K562 (cell line): ENCODE data around the gene ARV1. TPM values are rescaled to one million over a fixed set of nuclear protein-coding genes. Genes with fewer than 3 reads are reported as not detected.
A peak's percentile ranks its signal among the peaks of the same experiment; 100 is the strongest.

Experiments
- ATAC-seq: fragments of 200-7000 bp; cut with Tn5 transposase; 3 replicates; pipeline ENCODE4 v1.9.1; 2020; ENCODE audit warnings: moderate library complexity
- BruUV-seq: library from RNA; stranded (reverse); fragments of 400-500 nt; replicated peaks from 2 replicates; lab custom pipeline; 2021; lab: Mats Ljungman, UMichigan
- CTCF ChIA-PET: fragments of 300-600 bp; formaldehyde crosslinking; extraction: SDS; loops from one replicate; lab custom pipeline; 2021; ENCODE audit warnings: low intra/inter-chr PET ratio; lab: Yijun Ruan, JAX
- POLR2A ChIA-PET: fragments of 300-600, 350-650 bp; sonication (Branson Sonifier 250); formaldehyde crosslinking; extraction: SDS; loops from one replicate; lab custom pipeline; 2021; ENCODE audit warnings: antibody characterized with exemption, inconsistent platforms; lab: Yijun Ruan, JAX
- DNase-seq, 4 experiments: peaks; one replicate each; pipeline versions ENCODE4 v3.0.0 to v3.0.0-alpha.2; 2011 to 2018; ENCODE audit warnings: low spot score in 3 of 4, mixed read lengths in 3 of 4; ENCODE audit errors: extremely low read depth in 1 of 4
- FAIRE-seq: peaks from 2 replicates; lab custom pipeline; 2011; peaks lifted over from hg19 to GRCh38; lab: Jason Lieb, UNC
- H2AFZ ChIP-seq: 2 replicates; pipeline ENCODE4 v1.6.0; 2011; ENCODE audit warnings: low read depth, low read length, control low read depth, inconsistent platforms
- H3K27ac ChIP-seq: fragments of 200-600 bp; 3 replicates; pipeline ENCODE4 v1.8.0; 2011; ENCODE audit warnings: low read depth, mild to moderate bottlenecking, control low read depth, inconsistent platforms, low read length, moderate library complexity, mixed read lengths; ENCODE audit errors: extremely low read depth
- H3K27me3 ChIP-seq, 2 experiments: fragments of 300-600 bp in 1 of 2; 2 replicates in 1 of 2; 3 replicates in 1 of 2; pipeline versions ENCODE4 v1.6.0 to v1.8.0; 2011; ENCODE audit warnings: inconsistent platforms in 2 of 2, low read length in 2 of 2, mild to moderate bottlenecking in 1 of 2, mixed read lengths in 1 of 2, moderate library complexity in 1 of 2; ENCODE audit not compliant: control insufficient read depth in 2 of 2, insufficient read depth in 2 of 2
- H3K36me3 ChIP-seq: fragments of 300-600 bp; 3 replicates; pipeline ENCODE4 v1.8.0; 2011; ENCODE audit warnings: mild to moderate bottlenecking, low read length, inconsistent platforms; ENCODE audit not compliant: control insufficient read depth, insufficient read depth
- H3K4me1 ChIP-seq, 2 experiments: fragments of 200-600 bp in 1 of 2; replicated peaks in 1 of 2; 2 replicates in 1 of 2; 3 replicates in 1 of 2; pipeline versions ENCODE4 v1.5.1 to v1.8.0; 2011; ENCODE audit warnings: inconsistent platforms in 2 of 2, low read length in 2 of 2, mild to moderate bottlenecking in 1 of 2, mixed read lengths in 1 of 2, moderate library complexity in 1 of 2; ENCODE audit not compliant: control insufficient read depth in 2 of 2, insufficient read depth in 2 of 2
- H3K4me2 ChIP-seq: 2 replicates; pipeline ENCODE4 v1.6.1; 2011; ENCODE audit warnings: low read length, control low read depth, inconsistent platforms, mixed read lengths; ENCODE audit not compliant: insufficient read depth
- H3K4me3 ChIP-seq: fragments of 200-600 bp; sonication (generic), shearing (Covaris generic); 2 replicates; pipeline ENCODE4 v1.5.1; 2016; ENCODE audit warnings: control low read depth, inconsistent platforms
- H3K79me2 ChIP-seq: fragments of 200-600 bp; 3 replicates; pipeline ENCODE4 v1.8.0; 2011; ENCODE audit warnings: low read length, inconsistent platforms; ENCODE audit not compliant: control insufficient read depth, insufficient read depth
- H3K9ac ChIP-seq, 2 experiments: 2 replicates each; pipeline versions ENCODE4 v1.6.0 to v1.6.1; 2011; ENCODE audit warnings: low read depth in 2 of 2, low read length in 2 of 2, control low read depth in 1 of 2, inconsistent platforms in 1 of 2, mild to moderate bottlenecking in 1 of 2, mixed read lengths in 1 of 2; ENCODE audit not compliant: insufficient read depth in 1 of 2
- H3K9me1 ChIP-seq: one replicate; pipeline ENCODE4 v1.6.0; 2011; ENCODE audit warnings: inconsistent platforms, mild to moderate bottlenecking, low read length, moderate library complexity; ENCODE audit not compliant: control insufficient read depth, insufficient read depth
- H3K9me3 ChIP-seq: replicated peaks from 2 replicates; pipeline ENCODE4 v1.5.1; 2011; ENCODE audit warnings: low read depth, low read length, inconsistent platforms; ENCODE audit not compliant: control insufficient read depth, insufficient read depth
- H4K20me1 ChIP-seq: replicated peaks from 2 replicates; pipeline ENCODE4 v1.6.1; 2011; ENCODE audit warnings: low read length, inconsistent platforms, mixed read lengths; ENCODE audit not compliant: control insufficient read depth, insufficient read depth
- ARID4B ChIP-seq: sonication (generic); formaldehyde crosslinking; IDR thresholded peaks from 2 replicates; pipeline ENCODE4 v1.8.0; 2022; ENCODE audit warnings: mild to moderate bottlenecking, missing genetic modification reagents
- BCLAF1 ChIP-seq, 2 experiments: fragments of 450-650 bp in 1 of 2; IDR thresholded peaks; 2 replicates each; pipeline ENCODE4 v1.6.1; 2011 to 2017; ENCODE audit warnings: low read depth in 2 of 2, antibody characterized with exemption in 1 of 2, borderline replicate concordance in 1 of 2, low read length in 1 of 2, mild to moderate bottlenecking in 1 of 2, mixed read lengths in 1 of 2; ENCODE audit not compliant: control insufficient read depth in 1 of 2
- RNF2 ChIP-seq: sonication (generic); IDR thresholded peaks from 2 replicates; pipeline ENCODE4 v1.6.1; 2016
- ZBTB26 ChIP-seq: fragments of 450-650 bp; formaldehyde crosslinking; IDR thresholded peaks from 2 replicates; pipeline ENCODE4 v1.4.0; 2022; ENCODE audit warnings: missing genetic modification characterization
- ZFP91 ChIP-seq: sonication (generic); formaldehyde crosslinking; IDR thresholded peaks from 2 replicates; pipeline ENCODE4 v1.8.0; 2022; ENCODE audit warnings: mild to moderate bottlenecking, missing genetic modification reagents
- in situ Hi-C: fragments of 300-500 bp; cut with MboI; formaldehyde crosslinking; loops from 4 replicates; pipeline ENCODE4 v1.15.0; 2018; ENCODE audit warnings: inconsistent platforms, mixed read lengths
- intact Hi-C: fragments of 100-400 bp; cut with micrococcal nuclease; formaldehyde crosslinking; loops from 2 replicates; pipeline ENCODE4 v1.14.2; 2022
- polyA plus RNA-seq, 8 experiments: library from polyadenylated mRNA; depleted of rRNA in 4 of 8; stranded (reverse) in 5 of 8; unstranded in 3 of 8; fragments of >200 nt; fragmentation: Nextera tagmentation in 2 of 8; fragmentation: Illumina TruSeq in 1 of 8; extraction: Ambion mirVana in 2 of 8; extraction: Trizol in 1 of 8; gene quantifications; 2 replicates each; pipeline versions ENCODE4 v1.2.1 to v1.2.3, GENCODE V29; 2011 to 2014; ENCODE audit warnings: inconsistent platforms in 1 of 8, missing spikeins in 1 of 8
- total RNA-seq, 7 experiments: library from RNA; depleted of rRNA in 6 of 7; stranded (reverse); fragments of >200 nt in 6 of 7; fragmentation: Illumina TruSeq in 2 of 7; extraction: Trizol in 2 of 7; gene quantifications; 2 replicates each; pipeline versions ENCODE4 v1.2.1 to v1.2.3, GENCODE V29; 2011 to 2021; ENCODE audit warnings: low replicate concordance in 1 of 7

The ARV1 gene
- total and polyA plus RNA-seq, 9 of the 15 experiments (the other 6 are each of a cell fraction or from before 2014, with no cell fraction given), result 54.8 to 139 (median 74.0) TPM

GRCh38 chr1:231044588-231044987 lies 65.7 kb downstream of the ARV1 start (continued):
- no peak for TF ChIP-seq ZFP91 (CRISPR knock-in tag)

GRCh38 chr1:231045286-231045685 lies 66.4 kb downstream of the ARV1 start:
- BruUV-seq, result no TSS peak
- CTCF ChIA-PET, result no interaction called here
- TF ChIP-seq BCLAF1 (IDR thresholded peaks at IDR 0.05; ENCODE audit: borderline replicate concordance in 1 of 2, control insufficient read depth in 1 of 2, low read depth in 2 of 2, low read length in 1 of 2), result no peak
- TF ChIP-seq ZBTB26, result no peak
- TF ChIP-seq RNF2, result no peak
- no peak for TF ChIP-seq ARID4B (CRISPR knock-in tag)

More at GRCh38 chr1:231045286-231045685, 66.4 kb downstream of the ARV1 start:
- Histone ChIP-seq H3K9ac (no peak overlapping the region), H3K9me3 (peaks cover 15% of the 10 kb centered on the region), H3K4me1 (peaks cover 14 to 47% of the 10 kb centered on the region in 2 experiments), H3K9me1 (no peaks in the 10 kb centered on the region), H4K20me1 (no peaks in the 10 kb centered on the region), H3K27ac (peak overlapping the region; percentile 80), H3K4me3 (no peak overlapping the region), H3K36me3 (no peaks in the 10 kb centered on the region), H3K27me3 (no peaks in the 10 kb centered on the region), H2AFZ (peak overlapping the region; percentile 63), H3K4me2 (no peak overlapping the region), H3K79me2 (no peaks in the 10 kb centered on the region)
- FAIRE-seq (no peak), ATAC-seq (no peak), DNase-seq (no peak)
- POLR2A ChIA-PET, result interaction anchor here (1.3 to 2.6 kb wide), 4 partner anchors 8 to 21 kb away, joined by 3 to 16 read pairs (median 12); no protein-coding TSS in a partner anchor
- intact Hi-C loops, result loop anchor here (2.0 kb wide), 1 partner anchor 66 kb away; the partner anchor contains the start of genes ARV1 and TTC13
- in situ Hi-C loops, result no loop called here
